ENCODE data around the gene ANK3. TPM values are rescaled to one million over a fixed set of nuclear protein-coding genes. Genes with fewer than 3 reads are reported as not detected.
A peak's percentile ranks its signal among the peaks of the same experiment; 100 is the strongest.

Gene ANK3
- polyA plus RNA-seq, 1 donor from 2014 or later = 114 TPM

- H3K27ac ChIP-seq (ENCODE audit: low read length) = peak overlapping the region; percentile 65
- TF ChIP-seq TAF1 (IDR thresholded peaks at IDR 0.05; ENCODE audit: low read depth) = no peak
- TF ChIP-seq CTCF (IDR thresholded peaks at IDR 0.05; ENCODE audit: poor library complexity, severe bottlenecking) = no peak
- no peak for TF ChIP-seq EP300 (conservative IDR thresholded peaks at IDR 0.05; ENCODE audit: poor library complexity, severe bottlenecking)
- TF ChIP-seq EZH2 (IDR thresholded peaks at IDR 0.05; ENCODE audit: borderline replicate concordance, insufficient read depth, low read length, poor library complexity, severe bottlenecking) = no peak
- TF ChIP-seq MXI1 (conservative IDR thresholded peaks at IDR 0.05; ENCODE audit: poor library complexity, severe bottlenecking) = no peak
- TF ChIP-seq RAD21 (conservative IDR thresholded peaks at IDR 0.05) = no peak
- TF ChIP-seq SMC3 (conservative IDR thresholded peaks at IDR 0.05; ENCODE audit: poor library complexity) = no peak
- TF ChIP-seq REST (IDR thresholded peaks at IDR 0.05; ENCODE audit: borderline replicate concordance) = no peak
- no peak for TF ChIP-seq POLR2AphosphoS5 (IDR thresholded peaks at IDR 0.05)
- H3K4me2 ChIP-seq (ENCODE audit: low read length) = no peak overlapping the region
- no peak overlapping the region for H3K9ac ChIP-seq (ENCODE audit: low read length)
- H3K4me3 ChIP-seq (ENCODE audit: low read length) = peak overlapping the region; percentile 35
- H3K9me3 ChIP-seq (ENCODE audit: low read length) = no peaks in the 10 kb centered on the region
- H3K79me2 ChIP-seq (replicated peaks; ENCODE audit: insufficient read depth, low read length) = no peaks in the 10 kb centered on the region
- H3K9me2 ChIP-seq (ENCODE audit: insufficient read depth, low read length) = no peaks in the 10 kb centered on the region
- H3F3A ChIP-seq (ENCODE audit: insufficient read depth, low read length, poor library complexity, severe bottlenecking) = peaks cover 3% of the 10 kb centered on the region
- no peak overlapping the region for H2AFZ ChIP-seq (ENCODE audit: low read depth, low read length)
- peaks cover 6% of the 10 kb centered on the region for H4K20me1 ChIP-seq (ENCODE audit: insufficient read depth)
- no peaks in the 10 kb centered on the region for H3K27me3 ChIP-seq (ENCODE audit: insufficient read depth, low read depth, low read length)
- no peaks in the 10 kb centered on the region for H3K36me3 ChIP-seq (ENCODE audit: insufficient read depth, low read length)
Measured at GRCh38 chr10:60309371-60309770, 80.3 kb downstream of the ANK3 start.

GRCh38 chr10:60305380-60305892, 84.2 kb downstream of the ANK3 start:
- Histone ChIP-seq H3K79me2 (replicated peaks; ENCODE audit: insufficient read depth, low read length) (peaks cover 8% of the 10 kb centered on the region), H2AFZ (ENCODE audit: low read depth, low read length) (no peak overlapping the region), H3K9ac (ENCODE audit: low read length) (no peak overlapping the region), H3K27me3 (ENCODE audit: insufficient read depth, low read depth, low read length) (no peaks in the 10 kb centered on the region), H3K9me3 (ENCODE audit: low read length) (no peaks in the 10 kb centered on the region), H3K27ac (ENCODE audit: low read length) (no peak overlapping the region), H4K20me1 (ENCODE audit: insufficient read depth) (peaks cover 6% of the 10 kb centered on the region), H3F3A (ENCODE audit: insufficient read depth, low read length, poor library complexity, severe bottlenecking) (peaks cover 3% of the 10 kb centered on the region), H3K9me2 (ENCODE audit: insufficient read depth, low read length) (no peaks in the 10 kb centered on the region), H3K36me3 (ENCODE audit: insufficient read depth, low read length) (no peaks in the 10 kb centered on the region), H3K4me3 (ENCODE audit: low read length) (no peak overlapping the region), H3K4me2 (ENCODE audit: low read length) (no peak overlapping the region)
- no peak for TF ChIP-seq REST (IDR thresholded peaks at IDR 0.05; ENCODE audit: borderline replicate concordance)
